Measurements from ENCODE around the gene NID2. TPM values are rescaled to one million over a fixed set of nuclear protein-coding genes. Genes with fewer than 3 reads are reported as not detected.

Gene NID2
- total and polyA plus RNA-seq, 2 of the 4 experiments (the other 2 are of a cell fraction), result 101 to 303 TPM

DNA sequence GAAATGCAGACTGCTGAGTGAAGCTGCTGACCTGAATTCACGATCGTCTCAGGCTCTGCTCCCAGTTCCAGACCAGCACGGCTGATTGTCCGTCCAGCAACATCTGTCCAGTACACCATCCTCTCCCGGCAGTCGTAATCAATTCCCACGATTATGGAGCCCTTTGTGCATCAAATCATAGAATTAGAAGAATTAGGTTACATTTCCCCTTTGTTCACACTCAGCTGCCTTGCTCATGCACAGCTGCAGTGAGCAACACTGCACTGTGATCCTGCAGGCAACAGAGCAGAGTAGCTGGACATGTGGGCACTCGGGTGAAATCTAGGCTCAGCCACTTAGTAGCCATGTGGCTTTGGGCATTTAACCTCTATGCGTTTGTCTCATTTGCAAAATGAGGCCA, 57.3 kb downstream of the NID2 start:
- Histone ChIP-seq H3K36me3 (ENCODE audit: control insufficient read depth, insufficient read depth, low read length) (peaks cover 76% of the 10 kb centered on the region), H2AK5ac (ENCODE audit: low read depth, low read length) (no peak overlapping the region), H3K27me3 (ENCODE audit: control insufficient read depth, insufficient read depth, low read length) (no peaks in the 10 kb centered on the region), H4K8ac (ENCODE audit: low read depth in 2 of 2, low read length in 2 of 2) (no peak overlapping the region), H3K79me1 (ENCODE audit: low read depth in 1 of 2, low read length in 2 of 2) (peaks cover 29 to 62% of the 10 kb centered on the region in 2 experiments), H3K9me1 (ENCODE audit: insufficient read depth, low read length) (peaks cover 14% of the 10 kb centered on the region), H2BK20ac (ENCODE audit: low read depth, low read length) (no peak overlapping the region), H4K91ac (ENCODE audit: insufficient read depth, low read depth, low read length) (no peak overlapping the region), H3K18ac (ENCODE audit: low read depth, low read length) (no peak overlapping the region), H3K4me3 (ENCODE audit: insufficient read depth, low read depth, low read length) (no peak overlapping the region), H3K27ac (ENCODE audit: insufficient read depth, low read length) (no peak overlapping the region), H3K9ac (ENCODE audit: low read depth, low read length) (no peak overlapping the region), H3K14ac (replicated peaks; ENCODE audit: low read depth, low read length) (no peak overlapping the region), H4K20me1 (ENCODE audit: insufficient read depth, low read length) (no peaks in the 10 kb centered on the region), H2BK5ac (ENCODE audit: low read depth, low read length, poor library complexity, severe bottlenecking) (no peak overlapping the region), H3K4ac (ENCODE audit: low read depth, low read length) (no peak overlapping the region), H3K23ac (ENCODE audit: low read depth, low read length) (no peak overlapping the region), H3K4me2 (ENCODE audit: low read depth, low read length) (no peak overlapping the region), H2AFZ (replicated peaks; ENCODE audit: low read length, poor library complexity) (no peak overlapping the region), H3K56ac (ENCODE audit: extremely low read depth, insufficient read depth, low read length) (no peak overlapping the region), H2BK120ac (ENCODE audit: low read depth, low read length) (no peak overlapping the region), H2AK9ac (replicated peaks; ENCODE audit: low read depth, low read length, poor library complexity) (no peak overlapping the region), H3K4me1 (ENCODE audit: control insufficient read depth, insufficient read depth, low read length) (peaks cover 2% of the 10 kb centered on the region; the same call in 1 of the 2 replicates), H2BK15ac (ENCODE audit: low read depth, low read length) (no peak overlapping the region), H4K5ac (ENCODE audit: low read depth, low read length) (no peak overlapping the region), H3K9me3 (ENCODE audit: control insufficient read depth, insufficient read depth, low read length) (no peaks in the 10 kb centered on the region)
- ChIA-PET POLR2A (ENCODE audit: unreplicated experiment) (no interaction called here), CTCF (no interaction called here)
- no TSS peak for BruUV-seq (replicated peaks)
- DNase-seq, result no peak
- 93% methylated on average over 4 of the region's 9 CpGs; no CpG with 5 or more reads in 1 of the 2 experiments for WGBS, 2 experiments (ENCODE audit: extremely low coverage in 2 of 2, insufficient read length in 1 of 2)
- dilution Hi-C loops (cut with HindIII; ENCODE audit: low sequenced_read_pairs, unreplicated experiment) (no loop called here), in situ Hi-C loops (cut with MboI; ENCODE audit: low sequenced_read_pairs) (loop anchor here (25.0 kb wide), 1 partner anchor 701 kb away; the partner anchor contains the start of gene PSMC6), intact Hi-C loops (cut with micrococcal nuclease) (no loop called here)
- TF ChIP-seq MXI1 (IDR thresholded peaks at IDR 0.05; ENCODE audit: borderline replicate concordance, low read depth, low read length) (no peak), FOS (IDR thresholded peaks at IDR 0.05; ENCODE audit: low read depth, low read length) (no peak), CHD1 (IDR thresholded peaks at IDR 0.05; ENCODE audit: low read depth, low read length) (no peak)
- ATAC-seq (ENCODE audit: low read depth), result no peak
